ENCODE measurements around the gene AMER2. TPM values are rescaled to one million over a fixed set of nuclear protein-coding genes. Genes with fewer than 3 reads are reported as not detected.

The AMER2 gene
- total RNA-seq, 1 donor, result not detected

- Histone ChIP-seq H3K4me3 (ENCODE audit: insufficient read depth, low read length) (no peak overlapping the region), H4K20me1 (ENCODE audit: insufficient read depth, low read length) (no peaks in the 10 kb centered on the region), H3K4me2 (ENCODE audit: insufficient read depth, low read length) (no peak overlapping the region), H3K36me3 (ENCODE audit: insufficient read depth, low read length) (no peaks in the 10 kb centered on the region), H3K27me3 (ENCODE audit: insufficient read depth, low read length) (no peaks in the 10 kb centered on the region), H2AFZ (ENCODE audit: low read length) (no peak overlapping the region), H3K79me2 (ENCODE audit: insufficient read depth, low read length) (no peaks in the 10 kb centered on the region), H3K27ac (ENCODE audit: low read depth, low read length) (no peak overlapping the region), H3K4me1 (ENCODE audit: insufficient read depth, low read length) (no peaks in the 10 kb centered on the region), H3K9me3 (ENCODE audit: low read depth, low read length) (no peaks in the 10 kb centered on the region)
- DNase-seq (ENCODE audit: insufficient read length, low spot score, missing footprints), result no peak
- TF ChIP-seq CTCF (IDR thresholded peaks at IDR 0.05; ENCODE audit: extremely low read depth, low read depth, low read length), result no peak
Observed at GRCh38 chr13:25192052-25192451, 20.0 kb upstream of the AMER2 start.

- Histone ChIP-seq H3K79me2 (ENCODE audit: insufficient read depth, low read length) (no peaks in the 10 kb centered on the region), H4K20me1 (ENCODE audit: insufficient read depth, low read length) (no peaks in the 10 kb centered on the region), H3K4me1 (ENCODE audit: insufficient read depth, low read length) (no peaks in the 10 kb centered on the region), H2AFZ (ENCODE audit: low read length) (no peak overlapping the region), H3K27ac (ENCODE audit: low read depth, low read length) (no peak overlapping the region), H3K36me3 (ENCODE audit: insufficient read depth, low read length) (no peaks in the 10 kb centered on the region), H3K4me2 (ENCODE audit: insufficient read depth, low read length) (no peak overlapping the region), H3K4me3 (ENCODE audit: insufficient read depth, low read length) (no peak overlapping the region), H3K9me3 (ENCODE audit: low read depth, low read length) (no peaks in the 10 kb centered on the region), H3K27me3 (ENCODE audit: insufficient read depth, low read length) (peaks cover 4% of the 10 kb centered on the region)
- DNase-seq (ENCODE audit: insufficient read length, low spot score, missing footprints), result no peak
- no peak for TF ChIP-seq CTCF (IDR thresholded peaks at IDR 0.05; ENCODE audit: extremely low read depth, low read depth, low read length)
Observed at GRCh38 chr13:25190771-25191170, 18.7 kb upstream of the AMER2 start.

- H3K27me3 ChIP-seq (ENCODE audit: insufficient read depth, low read length), result peaks cover 4% of the 10 kb centered on the region
- no peak overlapping the region for H3K4me3 ChIP-seq (ENCODE audit: insufficient read depth, low read length)
- TF ChIP-seq CTCF (IDR thresholded peaks at IDR 0.05; ENCODE audit: extremely low read depth, low read depth, low read length), result no peak
- H4K20me1 ChIP-seq (ENCODE audit: insufficient read depth, low read length), result no peaks in the 10 kb centered on the region
- H2AFZ ChIP-seq (ENCODE audit: low read length), result no peak overlapping the region
- H3K36me3 ChIP-seq (ENCODE audit: insufficient read depth, low read length), result no peaks in the 10 kb centered on the region
- H3K79me2 ChIP-seq (ENCODE audit: insufficient read depth, low read length), result no peaks in the 10 kb centered on the region
- H3K27ac ChIP-seq (ENCODE audit: low read depth, low read length), result no peak overlapping the region
- no peaks in the 10 kb centered on the region for H3K9me3 ChIP-seq (ENCODE audit: low read depth, low read length)
- H3K4me1 ChIP-seq (ENCODE audit: insufficient read depth, low read length), result no peaks in the 10 kb centered on the region
- DNase-seq (ENCODE audit: insufficient read length, low spot score, missing footprints), result no peak
- H3K4me2 ChIP-seq (ENCODE audit: insufficient read depth, low read length), result no peak overlapping the region
Observed at GRCh38 chr13:25190256-25190655, 18.2 kb upstream of the AMER2 start.

GRCh38 chr13:25187596-25187995 is 15.5 kb upstream of the AMER2 start:
- no peak overlapping the region for H3K4me2 ChIP-seq (ENCODE audit: insufficient read depth, low read length)
- no peaks in the 10 kb centered on the region for H3K79me2 ChIP-seq (ENCODE audit: insufficient read depth, low read length)
- no peaks in the 10 kb centered on the region for H4K20me1 ChIP-seq (ENCODE audit: insufficient read depth, low read length)
- no peaks in the 10 kb centered on the region for H3K36me3 ChIP-seq (ENCODE audit: insufficient read depth, low read length)
- H3K9me3 ChIP-seq (ENCODE audit: low read depth, low read length), result no peaks in the 10 kb centered on the region
- no peak overlapping the region for H3K4me3 ChIP-seq (ENCODE audit: insufficient read depth, low read length)
- H2AFZ ChIP-seq (ENCODE audit: low read length), result no peak overlapping the region
- H3K27me3 ChIP-seq (ENCODE audit: insufficient read depth, low read length), result peaks cover 4% of the 10 kb centered on the region
- no peak for DNase-seq (ENCODE audit: insufficient read length, low spot score, missing footprints)
- H3K4me1 ChIP-seq (ENCODE audit: insufficient read depth, low read length), result no peaks in the 10 kb centered on the region
- no peak for TF ChIP-seq CTCF (IDR thresholded peaks at IDR 0.05; ENCODE audit: extremely low read depth, low read depth, low read length)
- H3K27ac ChIP-seq (ENCODE audit: low read depth, low read length), result no peak overlapping the region
